Measurements from ENCODE around the gene CA11. TPM values are rescaled to one million over a fixed set of nuclear protein-coding genes. Genes with fewer than 3 reads are reported as not detected.
"Not testable (repeated sequence)": the region's sequence is repeated elsewhere in the genome, so short reads cannot be mapped to it uniquely, and the experiment has no call there.

Gene CA11
- total RNA-seq, 1 donor from 2014 or later = not detected

GRCh38 chr19:48634036-48634342 lies 12.0 kb downstream of the CA11 start:
- peaks cover 24 to 56% of the 10 kb centered on the region in 2 donors for H3K4me1 ChIP-seq
- TF ChIP-seq CTCF (IDR thresholded peaks at IDR 0.05) = no peak
- H3K27me3 ChIP-seq = no peaks in the 10 kb centered on the region
- no peak for DNase-seq (ENCODE audit: low spot score in 2 of 2)
- peaks cover 0 to 5% of the 10 kb centered on the region in 2 donors for H3K36me3 ChIP-seq
- peak overlapping the region; percentile 94 to 99 for H3K27ac ChIP-seq
- H3K9me3 ChIP-seq = no peaks in the 10 kb centered on the region
- H3K4me3 ChIP-seq = peak overlapping the region; percentile 14 to 34
- intact Hi-C loops (cut with DNase I) = loop anchor here (1.0 to 10.0 kb wide), 3 partner anchors 10 to 1221 kb away; partner anchors contain the start of genes PRMT1 and PTOV1

GRCh38 chr19:48633148-48634035 lies 12.6 kb downstream of the CA11 start:
- no peaks in the 10 kb centered on the region for H3K27me3 ChIP-seq
- peak overlapping the region in 1 of 2 donors; percentile 34 for H3K4me3 ChIP-seq
- no peak for TF ChIP-seq CTCF (IDR thresholded peaks at IDR 0.05)
- peaks cover 0 to 7% of the 10 kb centered on the region in 2 donors for H3K36me3 ChIP-seq
- intact Hi-C loops (cut with DNase I) = loop anchor here (1.0 to 10.0 kb wide), 3 partner anchors 9 to 1221 kb away; partner anchors contain the start of genes PRMT1 and PTOV1
- DNase-seq (ENCODE audit: low spot score in 2 of 2) = no peak
- H3K9me3 ChIP-seq = no peaks in the 10 kb centered on the region
- peaks cover 24 to 51% of the 10 kb centered on the region in 2 donors for H3K4me1 ChIP-seq
- H3K27ac ChIP-seq = peak overlapping the region; percentile 94 to 99

- H3K36me3 ChIP-seq = peaks cover 0 to 10% of the 10 kb centered on the region in 2 donors
- TF ChIP-seq CTCF (IDR thresholded peaks at IDR 0.05) = no peak
- no peak overlapping the region for H3K4me3 ChIP-seq
- H3K4me1 ChIP-seq = peaks cover 24 to 50% of the 10 kb centered on the region in 2 donors
- no peaks in the 10 kb centered on the region for H3K27me3 ChIP-seq
- intact Hi-C loops (cut with DNase I) = loop anchor here (10.0 kb wide), 2 partner anchors 1042 to 1222 kb away; partner anchors contain the start of genes PRMT1 and PTOV1
- H3K27ac ChIP-seq = peak overlapping the region in 1 of 2 donors; percentile 94
- DNase-seq (ENCODE audit: low spot score in 2 of 2) = no peak
- H3K9me3 ChIP-seq = no peaks in the 10 kb centered on the region
Measured at GRCh38 chr19:48632692-48633147, 13.3 kb downstream of the CA11 start.

GRCh38 chr19:48632286-48632685 lies 13.7 kb downstream of the CA11 start:
- peaks cover 0 to 11% of the 10 kb centered on the region in 2 donors for H3K36me3 ChIP-seq
- peak overlapping the region in 1 of 2 donors; percentile 94 for H3K27ac ChIP-seq
- not testable (repeated sequence) for H3K4me3 ChIP-seq; H3K9me3 ChIP-seq; DNase-seq (ENCODE audit: low spot score in 2 of 2); H3K27me3 ChIP-seq
- intact Hi-C loops (cut with DNase I) = loop anchor here (10.0 kb wide), 2 partner anchors 1043 to 1223 kb away; partner anchors contain the start of genes PRMT1 and PTOV1
- peaks cover 24 to 50% of the 10 kb centered on the region in 2 donors for H3K4me1 ChIP-seq

GRCh38 chr19:48631225-48631624 lies 14.8 kb downstream of the CA11 start:
- no peak for DNase-seq (ENCODE audit: low spot score in 2 of 2)
- H3K27ac ChIP-seq = peak overlapping the region; percentile 79
- peak overlapping the region in 1 of 2 donors; percentile 46 for H3K4me3 ChIP-seq

More at GRCh38 chr19:48631225-48631624, 14.8 kb downstream of the CA11 start:
- no peak for TF ChIP-seq CTCF (IDR thresholded peaks at IDR 0.05)
- H3K4me1 ChIP-seq = peaks cover 19 to 42% of the 10 kb centered on the region in 2 donors
- peaks cover under 1 to 17% of the 10 kb centered on the region in 2 donors for H3K36me3 ChIP-seq
- no peaks in the 10 kb centered on the region for H3K9me3 ChIP-seq
- H3K27me3 ChIP-seq = no peaks in the 10 kb centered on the region
- intact Hi-C loops (cut with DNase I) = loop anchor here (10.0 kb wide), 2 partner anchors 1044 to 1224 kb away; partner anchors contain the start of genes PRMT1 and PTOV1
